K562 (cell line): Measurements from ENCODE around the gene CREB3L1. TPM values are rescaled to one million over a fixed set of nuclear protein-coding genes. Genes with fewer than 3 reads are reported as not detected.

Source experiments
- CTBP1 ChIP-seq: fragments of 450-650 bp; IDR thresholded peaks from 2 replicates; pipeline ENCODE4 v1.6.1; 2016; ENCODE audit warnings: borderline replicate concordance
- EGR1 ChIP-seq: fragments of 450-650 bp; conservative IDR thresholded peaks from 2 replicates; pipeline ENCODE4 v1.6.1; 2017; ENCODE audit warnings: mild to moderate bottlenecking
- FOXP1 ChIP-seq: sonication (generic); formaldehyde crosslinking; IDR thresholded peaks from 2 replicates; pipeline ENCODE4 v1.8.0; 2022; ENCODE audit warnings: mild to moderate bottlenecking, missing genetic modification reagents
- HES1 ChIP-seq: fragments of 450-650 bp; IDR thresholded peaks from 2 replicates; pipeline ENCODE4 v1.6.1; 2016; ENCODE audit warnings: low read depth, mild to moderate bottlenecking, moderate library complexity
- HMGN3 ChIP-seq: IDR thresholded peaks from 2 replicates; pipeline ENCODE4 v1.6.1; 2011; ENCODE audit warnings: borderline replicate concordance, low read depth, mild to moderate bottlenecking, mixed read lengths, low read length; ENCODE audit not compliant: insufficient read length; ENCODE audit errors: extremely low read depth
- POLR2AphosphoS5 ChIP-seq: IDR thresholded peaks from 2 replicates; pipeline ENCODE4 v1.6.1; 2011; ENCODE audit warnings: mild to moderate bottlenecking, low read depth, low read length, moderate library complexity; ENCODE audit not compliant: control insufficient read depth, insufficient read depth
- RBFOX2 ChIP-seq: fragments of 200-400 bp; formaldehyde crosslinking; IDR thresholded peaks from 2 replicates; pipeline ENCODE4 v1.6.1; 2017; ENCODE audit warnings: low read depth, mild to moderate bottlenecking, low read length, moderate library complexity
- SAP30 ChIP-seq: fragments of 200-600 bp; sonication (generic); IDR thresholded peaks from 2 replicates; pipeline ENCODE4 v1.6.1; 2012; ENCODE audit warnings: borderline replicate concordance, low read depth, mild to moderate bottlenecking, moderate library complexity, low read length, control low read depth, inconsistent platforms; ENCODE audit not compliant: insufficient read depth, poor library complexity, severe bottlenecking
- SMARCA4 ChIP-seq: fragments of 450-650 bp; IDR thresholded peaks from 2 replicates; pipeline ENCODE4 v1.6.1; 2016
- UBTF ChIP-seq, 2 experiments: IDR thresholded peaks; 2 replicates each; pipeline ENCODE4 v1.6.1; 2012; ENCODE audit warnings: improper control_type of control experiment in 2 of 2, low read depth in 2 of 2, low read length in 2 of 2, borderline replicate concordance in 1 of 2
- YY1 ChIP-seq, 3 experiments: IDR thresholded peaks; 2 replicates each; pipeline ENCODE4 v1.6.1; 2011; ENCODE audit warnings: low read length in 2 of 3, mild to moderate bottlenecking in 2 of 3, moderate library complexity in 2 of 3, borderline replicate concordance in 1 of 3, control low read depth in 1 of 3, low read depth in 1 of 3; ENCODE audit not compliant: insufficient read depth in 3 of 3, insufficient replicate concordance in 2 of 3, control insufficient read depth in 1 of 3, insufficient read length in 1 of 3; ENCODE audit errors: extremely low read depth in 1 of 3
- ZBTB2 ChIP-seq: fragments of 450-650 bp; IDR thresholded peaks from 2 replicates; pipeline ENCODE4 v1.6.1; 2016; ENCODE audit warnings: antibody characterized with exemption
- ZNF512 ChIP-seq: IDR thresholded peaks from 2 replicates; pipeline ENCODE4 v1.6.1; 2016; ENCODE audit warnings: missing genetic modification characterization, missing compliant biosample characterization
- ZSCAN32 ChIP-seq: fragments of 450-650 bp; formaldehyde crosslinking; IDR thresholded peaks from 2 replicates; pipeline ENCODE4 v1.4.0; 2020; ENCODE audit warnings: mild to moderate bottlenecking, moderate library complexity
- polyA plus RNA-seq, 8 experiments: library from polyadenylated mRNA; depleted of rRNA in 4 of 8; stranded (reverse) in 5 of 8; unstranded in 3 of 8; fragments of >200 nt; fragmentation: Nextera tagmentation in 2 of 8; fragmentation: Illumina TruSeq in 1 of 8; extraction: Ambion mirVana in 2 of 8; extraction: Trizol in 1 of 8; gene quantifications; 2 replicates each; pipeline versions ENCODE4 v1.2.1 to v1.2.3, GENCODE V29; 2011 to 2014; ENCODE audit warnings: inconsistent platforms in 1 of 8, missing spikeins in 1 of 8
- total RNA-seq, 7 experiments: library from RNA; depleted of rRNA in 6 of 7; stranded (reverse); fragments of >200 nt in 6 of 7; fragmentation: Illumina TruSeq in 2 of 7; extraction: Trizol in 2 of 7; gene quantifications; 2 replicates each; pipeline versions ENCODE4 v1.2.1 to v1.2.3, GENCODE V29; 2011 to 2021; ENCODE audit warnings: low replicate concordance in 1 of 7
- TF ChIP-seq, protein P1 (sequence below): fragments of 450-650 bp; formaldehyde crosslinking; IDR thresholded peaks from 2 replicates; pipeline ENCODE4 v1.4.0; 2022; ENCODE audit warnings: missing genetic modification characterization

The CREB3L1 gene
- total and polyA plus RNA-seq, 9 of the 15 experiments (the other 6 are each of a cell fraction or from before 2014, with no cell fraction given) = 1.2 to 27.6 (median 3.7) TPM

DNA sequence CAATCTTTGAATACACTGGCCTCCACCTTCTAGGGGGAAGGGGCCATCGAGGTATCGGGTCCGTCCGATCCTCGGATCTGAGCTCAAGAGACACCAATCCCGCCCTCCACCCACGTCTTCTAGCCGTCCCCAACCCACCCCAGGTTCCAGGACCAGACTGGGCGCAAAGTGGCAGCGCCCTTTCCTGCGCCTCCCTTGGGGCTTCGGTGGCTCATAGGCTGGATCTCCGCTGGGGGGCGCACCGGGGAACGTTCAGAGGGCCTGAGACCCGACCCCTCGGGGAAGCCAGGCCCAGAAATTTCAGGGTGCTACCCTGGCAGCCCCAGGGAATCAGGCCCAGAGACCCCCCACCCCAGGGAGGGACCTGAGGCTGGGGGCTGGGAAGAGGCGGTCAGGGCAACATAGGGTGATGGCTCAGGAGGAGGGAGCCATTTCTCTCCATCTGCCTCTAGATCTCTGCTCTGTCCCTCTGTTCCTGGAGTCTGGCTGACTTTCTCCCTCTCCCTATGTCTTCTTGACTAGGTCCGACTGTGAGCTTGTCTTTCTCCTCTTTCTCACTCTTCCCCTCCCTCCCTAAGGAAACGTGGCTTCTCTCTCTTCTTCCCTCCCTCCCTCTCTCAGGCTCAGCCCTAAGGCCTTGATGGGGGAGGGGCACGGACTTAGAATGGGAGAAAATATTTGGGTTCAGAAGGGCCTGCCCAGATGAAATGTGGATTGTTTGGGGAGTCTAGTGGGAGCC lies 1.1 kb downstream of the CREB3L1 start (continued):
- TF ChIP-seq ZNF512 = no peak
- TF ChIP-seq, protein P1, sequence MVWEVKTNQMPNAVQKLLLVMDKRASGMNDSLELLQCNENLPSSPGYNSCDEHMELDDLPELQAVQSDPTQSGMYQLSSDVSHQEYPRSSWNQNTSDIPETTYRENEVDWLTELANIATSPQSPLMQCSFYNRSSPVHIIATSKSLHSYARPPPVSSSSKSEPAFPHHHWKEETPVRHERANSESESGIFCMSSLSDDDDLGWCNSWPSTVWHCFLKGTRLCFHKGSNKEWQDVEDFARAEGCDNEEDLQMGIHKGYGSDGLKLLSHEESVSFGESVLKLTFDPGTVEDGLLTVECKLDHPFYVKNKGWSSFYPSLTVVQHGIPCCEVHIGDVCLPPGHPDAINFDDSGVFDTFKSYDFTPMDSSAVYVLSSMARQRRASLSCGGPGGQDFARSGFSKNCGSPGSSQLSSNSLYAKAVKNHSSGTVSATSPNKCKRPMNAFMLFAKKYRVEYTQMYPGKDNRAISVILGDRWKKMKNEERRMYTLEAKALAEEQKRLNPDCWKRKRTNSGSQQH (CRISPR knock-in tag) = peak; percentile 72; the same call in 1 of the 2 replicates
- TF ChIP-seq UBTF (IDR thresholded peaks at IDR 0.05; ENCODE audit: borderline replicate concordance in 1 of 2, low read depth in 2 of 2, low read length in 2 of 2) = 0 out of 4 replicates have a peak, but pooled peaks of 1 of the 2 experiments have one; percentile 11
- peak in 1 of 3 experiments; percentile 64 for TF ChIP-seq YY1 (IDR thresholded peaks at IDR 0.05; ENCODE audit: borderline replicate concordance in 1 of 3, control insufficient read depth in 1 of 3, extremely low read depth in 1 of 3, insufficient read depth in 3 of 3, insufficient read length in 1 of 3, insufficient replicate concordance in 2 of 3, low read depth in 1 of 3, low read length in 2 of 3)
- peak; percentile 28 for TF ChIP-seq HMGN3
- TF ChIP-seq FOXP1 = 0 out of 2 replicates have a peak, but pooled peaks have one; percentile 4
- TF ChIP-seq HES1 = no peak
- peak; percentile 56; the same call in 1 of the 2 replicates for TF ChIP-seq EGR1
- peak; percentile 61 for TF ChIP-seq SAP30
- peak; percentile 59; the same call in 1 of the 2 replicates for TF ChIP-seq CTBP1
- no peak for TF ChIP-seq ZSCAN32
- 0 out of 2 replicates have a peak, but pooled peaks have one; percentile 3 for TF ChIP-seq POLR2AphosphoS5
- peak; percentile 78; the same call in 1 of the 2 replicates for TF ChIP-seq ZBTB2
- peak; percentile 32 for TF ChIP-seq SMARCA4
- peak; percentile 75 for TF ChIP-seq RBFOX2
